ENCODE results near the gene APOBR.
"Not testable (repeated sequence)": the region's sequence is repeated elsewhere in the genome, so short reads cannot be mapped to it uniquely, and the experiment has no call there.

The APOBR gene, protein sequence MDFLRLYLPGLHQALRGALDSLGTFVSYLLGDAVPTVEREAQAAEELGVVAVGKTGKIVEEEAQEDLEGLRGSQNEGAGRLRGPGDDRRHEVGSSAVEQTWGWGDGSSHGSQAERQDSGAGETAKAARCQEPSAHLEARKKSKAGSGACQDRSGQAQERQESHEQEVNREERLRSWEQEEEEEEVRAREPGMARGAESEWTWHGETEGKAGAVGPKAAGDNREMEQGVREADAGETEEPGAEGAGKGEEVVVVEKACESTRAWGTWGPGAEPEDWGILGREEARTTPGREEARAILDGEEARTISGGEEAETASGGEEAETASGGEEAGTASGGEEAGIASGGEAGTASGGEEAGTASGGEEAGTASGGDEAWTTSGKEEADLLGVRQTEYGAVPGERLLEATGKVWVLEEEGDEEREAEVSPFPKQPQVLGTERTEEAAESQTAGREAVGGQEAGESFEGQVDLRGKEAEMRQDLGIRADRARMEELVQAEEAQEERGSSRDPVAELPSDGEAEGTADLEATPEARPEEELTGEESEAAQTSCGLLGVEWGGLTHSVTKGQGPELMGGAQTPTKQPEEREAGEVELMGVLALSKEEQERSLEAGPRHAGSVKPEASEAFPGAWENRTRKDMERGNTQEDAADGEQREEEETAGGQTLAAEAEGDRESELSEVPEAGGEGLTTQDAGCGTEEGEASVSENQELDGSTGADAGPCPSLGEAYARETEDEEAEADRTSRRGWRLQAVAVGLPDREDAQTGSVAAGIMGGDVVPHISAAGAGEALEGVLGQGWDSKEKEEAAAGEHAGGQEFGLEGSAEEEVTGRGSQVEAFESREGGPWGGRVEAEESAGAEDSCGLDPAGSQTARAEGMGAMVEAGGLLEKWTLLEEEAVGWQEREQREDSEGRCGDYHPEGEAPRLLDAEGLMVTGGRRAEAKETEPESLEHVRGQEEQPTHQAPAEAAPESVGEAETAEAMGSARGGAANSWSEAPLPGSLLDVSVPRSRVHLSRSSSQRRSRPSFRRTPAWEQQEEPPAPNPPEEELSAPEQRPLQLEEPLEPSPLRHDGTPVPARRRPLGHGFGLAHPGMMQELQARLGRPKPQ

DNA sequence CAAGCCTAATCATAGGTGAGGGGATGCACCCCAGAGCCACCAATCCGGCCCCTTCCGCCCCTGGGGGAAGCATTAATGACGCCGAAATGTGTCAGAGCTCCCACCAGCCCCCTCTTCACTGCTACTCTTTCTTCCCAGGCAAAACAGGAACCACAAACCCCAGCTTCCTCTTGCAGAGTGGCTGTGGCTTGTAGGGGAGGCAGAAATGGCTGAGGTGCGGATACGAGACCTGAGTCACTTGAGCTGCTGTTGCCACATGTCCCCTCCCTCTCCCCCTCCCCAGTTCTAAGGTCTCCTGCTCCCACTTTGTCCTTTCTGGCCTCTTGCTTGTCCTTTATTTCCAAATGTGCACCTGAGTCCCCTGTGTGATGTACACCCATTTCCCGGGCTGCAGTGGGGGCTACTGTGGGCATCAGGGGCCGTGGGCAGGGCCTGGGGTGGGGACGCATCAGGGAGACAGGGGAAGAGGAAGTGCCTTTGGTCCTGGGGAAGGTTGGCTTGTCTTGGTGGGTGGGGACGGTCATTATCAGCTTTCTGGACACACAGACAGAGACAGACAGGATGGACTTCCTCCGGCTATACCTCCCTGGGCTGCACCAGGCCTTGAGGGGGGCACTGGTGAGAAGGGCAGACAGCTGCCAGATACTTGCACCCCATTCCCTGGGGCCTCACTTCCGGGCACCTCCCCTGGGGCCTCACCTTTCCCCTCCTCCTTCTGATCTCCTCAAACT is at the start of gene APOBR:
Gene APOBR (plus strand): TSS at position 523 of the 731 bp plus-strand sequence. CDS start 39 bp downstream, at position 562.
- peak; percentile 81 for DNase-seq

DNA sequence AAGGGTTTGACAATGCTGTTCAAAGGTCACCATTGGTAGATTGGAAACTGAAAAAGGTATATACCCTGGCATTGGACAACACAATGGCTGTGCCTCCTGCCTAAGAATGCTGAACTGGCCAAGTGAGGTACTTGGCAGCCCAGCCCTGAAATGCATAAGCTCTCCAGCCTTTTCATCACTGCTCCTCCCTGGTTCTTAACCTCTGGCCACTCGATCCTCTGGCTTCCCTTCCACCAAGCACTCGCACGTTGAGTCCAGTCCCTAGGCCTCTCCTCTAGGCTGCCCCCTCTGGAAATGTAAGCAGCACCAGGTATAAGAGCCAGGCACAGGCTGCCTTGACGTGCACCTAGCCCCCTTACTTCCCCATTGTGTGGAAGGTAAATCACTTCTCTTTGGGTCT is 48.1 kb upstream of the APOBR start:
- DNase-seq, result not testable (repeated sequence)

DNA sequence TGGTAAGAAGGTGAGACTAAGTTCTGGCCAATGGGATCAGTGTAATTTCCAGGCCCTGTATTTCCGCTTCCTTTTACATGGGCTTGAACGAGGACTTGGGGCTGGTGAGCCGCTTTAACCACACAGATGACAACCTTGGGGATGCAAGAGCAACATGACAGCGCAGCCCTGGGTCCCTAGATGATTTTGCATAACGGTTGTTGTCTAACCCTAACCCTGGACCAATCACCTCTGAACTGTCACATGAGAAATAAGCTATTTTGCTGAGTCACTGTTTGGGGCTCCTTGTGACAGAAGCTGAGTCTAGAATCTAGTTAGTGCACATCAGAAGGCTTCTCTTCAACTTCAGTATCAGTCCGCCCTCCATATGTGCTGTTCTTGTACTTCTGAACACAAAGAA is 47.4 kb upstream of the APOBR start:
- not testable (repeated sequence) for DNase-seq

DNA sequence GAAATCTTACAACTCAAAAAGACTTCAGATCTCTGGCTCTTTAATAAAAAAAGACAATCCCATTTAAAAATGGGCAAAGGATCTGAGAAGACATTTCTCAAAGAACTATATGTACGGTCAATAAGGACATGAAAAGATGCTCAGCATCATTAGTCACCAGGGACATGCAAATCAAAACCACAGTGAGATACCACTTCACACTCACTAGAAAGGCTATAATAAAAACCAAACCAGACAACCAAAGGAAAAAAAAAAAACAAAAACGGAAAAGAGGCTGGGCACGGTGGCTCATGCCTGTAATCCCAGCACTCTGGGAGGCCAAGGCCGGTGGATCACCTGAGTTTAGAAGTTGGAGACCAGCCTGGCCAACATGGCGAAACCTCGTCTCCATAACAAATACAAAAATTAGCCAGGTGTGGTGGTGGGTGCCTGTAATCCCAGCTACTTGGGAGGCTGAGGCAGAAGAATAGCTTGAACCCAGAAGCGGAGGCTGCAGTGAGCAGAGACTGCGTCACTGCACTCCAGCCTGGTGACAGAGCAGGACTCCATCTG is 20.7 kb upstream of the APOBR start:
- no peak for DNase-seq

DNA sequence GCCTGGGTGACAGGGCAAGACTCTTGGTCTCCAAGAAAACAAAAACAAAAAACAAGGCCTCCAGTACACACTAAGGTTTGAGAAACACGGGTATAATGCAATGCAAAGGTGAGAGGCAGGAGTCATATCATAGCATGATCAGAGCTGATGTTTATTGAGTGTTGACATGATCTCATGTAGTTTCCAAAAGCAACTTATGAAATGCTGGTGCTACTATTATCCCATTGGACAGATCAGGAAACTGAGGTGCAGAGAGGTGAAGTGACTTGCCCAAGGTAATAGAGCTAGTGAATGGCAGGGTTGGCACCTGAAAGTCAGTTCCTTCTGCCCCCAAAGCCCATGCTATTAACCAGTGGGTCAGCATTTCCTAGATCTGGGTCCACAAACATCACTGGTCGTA is 19.2 kb upstream of the APOBR start:
- no peak for DNase-seq

DNA sequence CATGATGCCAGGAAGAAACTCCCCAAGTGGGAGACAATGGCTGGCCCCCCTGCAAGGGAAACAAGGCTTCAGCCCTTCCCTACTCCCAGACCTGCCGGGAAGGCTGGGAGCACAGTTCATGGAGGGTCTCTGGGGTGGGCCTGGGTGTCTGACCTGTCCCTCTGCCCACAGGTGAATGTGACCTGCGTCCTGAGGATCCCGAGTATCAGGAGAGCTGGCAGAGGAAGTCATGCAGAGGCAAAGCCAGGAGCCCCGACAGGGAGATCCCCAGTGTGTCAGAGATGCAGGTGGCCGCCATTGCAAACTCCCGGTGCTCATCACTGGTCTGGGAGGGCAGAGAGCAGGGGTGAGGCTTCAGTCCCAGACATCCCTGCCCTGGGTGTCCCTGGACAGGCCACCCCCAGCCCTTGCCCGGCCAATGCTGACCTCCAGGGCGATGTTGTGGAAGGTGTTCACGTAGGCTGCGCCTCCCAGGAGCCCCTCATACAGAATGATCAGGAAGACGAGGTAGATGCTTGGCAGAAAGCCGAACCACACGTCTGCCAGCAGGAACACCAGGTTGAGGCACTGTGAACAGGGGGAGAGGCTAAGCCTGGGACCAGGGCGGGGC is 17.0 kb upstream of the APOBR start:
- DNase-seq, result no peak

DNA sequence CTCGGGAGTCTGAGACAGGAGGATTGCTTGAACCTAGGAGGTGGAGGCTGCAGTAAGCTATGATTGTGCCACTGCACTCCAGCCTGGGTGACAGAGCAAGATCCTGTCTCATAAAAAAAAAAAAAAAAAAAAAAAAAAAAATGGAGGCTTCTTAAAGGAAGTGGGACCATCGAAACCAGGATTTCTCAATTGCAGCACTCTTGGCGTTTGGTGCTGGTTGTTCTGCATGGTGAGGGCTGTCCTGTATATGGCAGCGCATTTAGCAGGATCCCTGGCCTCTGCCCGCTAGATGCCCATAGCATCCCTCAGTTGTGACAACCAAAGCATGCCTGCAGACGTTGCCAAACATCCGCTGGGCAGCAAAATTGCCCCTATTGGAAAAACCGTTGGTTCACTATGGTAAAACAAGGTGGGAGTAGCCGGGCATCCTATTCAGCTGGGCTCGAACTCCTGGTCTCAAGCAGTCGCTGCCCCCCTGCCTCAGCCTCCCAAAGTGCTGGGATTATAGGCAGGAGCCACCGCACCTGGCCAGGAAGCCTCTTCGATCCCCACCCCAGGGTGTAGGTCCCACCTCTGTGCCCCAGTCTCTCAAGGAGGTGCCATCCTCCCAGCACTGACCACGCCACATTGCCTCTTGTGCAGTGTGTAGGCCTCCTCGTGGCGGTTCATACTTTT is 15.8 kb upstream of the APOBR start:
- no peak for DNase-seq

DNA sequence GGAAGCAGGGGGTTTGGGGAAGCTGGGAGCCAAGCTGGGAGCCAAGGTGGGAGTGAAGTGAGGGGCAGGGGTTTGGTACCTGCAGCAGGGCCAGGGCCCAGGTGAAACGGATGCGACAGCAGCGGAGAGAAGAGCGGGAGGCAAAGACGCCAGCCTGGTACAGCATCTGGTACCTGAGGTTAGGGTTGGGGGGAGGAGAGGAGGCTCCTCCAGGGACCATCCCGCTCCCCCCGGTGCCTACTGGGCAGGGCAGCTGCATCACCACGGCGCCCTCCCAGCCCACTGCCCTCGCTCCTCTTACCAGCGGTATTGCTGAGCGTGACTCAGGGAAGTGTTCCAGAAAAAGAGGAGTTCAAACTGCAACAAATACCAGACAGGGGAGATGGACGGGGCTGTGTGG is 12.4 kb upstream of the APOBR start:
- no peak for DNase-seq

DNA sequence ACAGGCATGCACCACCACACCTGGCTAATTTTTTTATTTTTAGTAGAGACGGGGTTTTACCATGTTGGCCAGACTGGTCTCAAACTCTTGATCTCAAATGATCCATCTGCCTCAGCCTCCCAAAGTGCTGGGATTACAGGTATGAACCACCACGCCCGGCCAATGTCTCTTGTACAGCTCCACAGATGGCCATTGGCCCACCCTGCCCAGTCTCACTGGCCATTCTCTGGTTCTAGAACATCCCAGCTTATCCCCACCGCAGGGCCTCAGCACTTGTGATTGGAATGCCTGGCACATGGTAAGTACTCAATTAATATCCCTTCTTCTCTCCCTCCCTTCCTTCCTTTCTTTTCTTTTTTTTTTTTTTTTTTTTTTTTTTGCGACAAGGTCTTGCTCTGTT is 11.1 kb upstream of the APOBR start:
- not testable (repeated sequence) for DNase-seq

DNA sequence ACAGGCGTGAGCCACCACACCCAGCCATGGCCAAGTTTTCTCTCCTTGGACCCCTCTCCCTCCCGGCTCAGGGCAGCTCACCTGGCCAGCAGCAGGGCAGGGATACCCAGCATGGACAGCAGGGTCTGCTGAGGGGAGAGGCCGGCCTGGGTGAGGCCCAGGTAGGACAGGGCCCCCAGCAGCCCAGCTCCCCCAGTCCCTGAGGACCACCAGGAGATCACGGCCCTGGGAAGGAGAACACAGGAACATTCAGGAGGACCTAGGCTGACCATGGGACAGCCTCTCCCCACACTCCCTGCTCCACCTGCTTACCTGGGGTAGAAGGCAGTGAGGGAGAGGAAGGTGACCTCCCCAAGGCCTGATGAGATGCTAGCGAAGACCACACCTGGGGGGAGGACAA is 8.2 kb upstream of the APOBR start:
- DNase-seq, result no peak

DNA sequence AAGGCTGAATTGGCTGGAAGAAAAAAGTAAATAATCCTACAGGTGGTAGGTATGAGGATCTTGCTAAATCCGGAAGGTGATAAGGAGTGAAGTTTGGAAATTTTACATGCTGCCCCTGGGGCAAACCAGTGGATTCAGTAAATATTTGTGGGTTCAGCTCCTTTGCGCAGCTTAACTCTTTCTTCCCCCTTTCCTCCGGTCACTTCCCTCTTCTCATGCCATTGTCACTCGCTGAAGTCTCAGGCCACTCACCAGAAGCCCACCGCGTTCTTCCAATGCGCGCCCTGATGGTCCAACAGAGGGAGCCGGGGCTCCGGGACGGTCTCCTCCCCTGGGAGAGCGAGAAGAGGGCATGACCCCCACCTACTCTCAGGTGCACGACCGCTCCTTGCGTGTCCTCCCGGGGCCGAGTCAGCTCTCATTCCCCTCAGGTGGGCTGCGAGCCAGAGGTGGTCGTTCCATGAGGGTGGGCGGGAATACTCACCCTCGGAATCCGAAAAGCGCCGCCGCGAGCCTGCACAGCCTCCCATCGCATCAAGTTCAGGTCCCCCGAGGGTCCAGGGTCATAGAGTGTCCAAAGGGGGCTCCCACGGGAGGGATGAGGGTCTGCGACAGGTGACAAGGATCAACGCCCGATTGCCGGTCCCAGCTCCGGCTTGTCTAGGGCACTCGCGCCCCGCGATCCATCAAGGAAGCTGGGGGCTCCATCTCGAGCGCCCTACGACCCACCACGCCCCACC is 3.0 kb upstream of the APOBR start:
- no peak for DNase-seq

DNA sequence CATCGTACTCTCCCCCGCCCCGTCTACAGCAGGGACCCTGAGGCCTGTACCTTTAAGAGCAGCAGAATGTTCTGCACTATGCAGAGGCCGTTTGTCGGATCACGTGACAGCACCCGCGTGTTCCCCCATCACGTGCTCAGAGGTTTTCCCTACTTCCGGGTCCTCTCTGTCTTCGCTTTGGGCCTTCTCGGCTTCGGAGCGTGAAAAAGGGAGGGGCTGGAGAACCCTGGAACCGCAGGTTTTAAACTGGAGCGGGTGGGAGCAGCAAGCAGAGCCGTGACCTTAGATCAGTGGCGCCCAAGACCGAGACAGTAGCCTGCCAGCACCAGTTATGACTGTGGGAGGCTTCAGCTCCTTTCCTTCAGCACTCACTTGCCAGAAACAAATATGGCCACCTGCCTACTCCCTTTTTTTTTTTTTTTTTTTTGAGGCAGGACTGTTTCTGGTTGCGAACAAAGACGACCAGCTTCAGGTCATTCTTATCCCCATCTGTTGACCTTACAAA is 2.4 kb upstream of the APOBR start, which contains the start of gene CLN3:
Gene CLN3 (minus strand): TSS at position 105 of the 505 bp plus-strand sequence. CDS start 315 bp downstream, outside the sequence.
- DNase-seq, result peak; percentile 86

DNA sequence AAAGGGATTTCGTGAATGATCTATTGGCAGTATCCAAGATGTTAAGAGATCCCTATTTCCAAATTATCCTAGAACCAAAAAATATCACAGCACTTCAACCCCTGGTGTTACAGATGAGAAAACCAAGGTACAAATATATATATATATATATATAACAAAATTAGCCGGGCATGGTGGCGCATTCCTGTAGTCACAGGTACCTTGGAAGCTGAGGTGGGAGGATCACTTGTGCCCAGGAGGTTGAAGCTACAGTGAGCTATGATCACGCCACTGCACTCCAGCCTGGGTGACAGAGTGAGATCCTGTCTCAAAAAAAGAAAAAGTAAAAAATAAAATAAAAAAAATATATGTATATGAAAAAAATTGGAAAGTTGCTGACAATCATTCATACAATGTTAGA is 1.9 kb upstream of the APOBR start:
- no peak for DNase-seq

DNA sequence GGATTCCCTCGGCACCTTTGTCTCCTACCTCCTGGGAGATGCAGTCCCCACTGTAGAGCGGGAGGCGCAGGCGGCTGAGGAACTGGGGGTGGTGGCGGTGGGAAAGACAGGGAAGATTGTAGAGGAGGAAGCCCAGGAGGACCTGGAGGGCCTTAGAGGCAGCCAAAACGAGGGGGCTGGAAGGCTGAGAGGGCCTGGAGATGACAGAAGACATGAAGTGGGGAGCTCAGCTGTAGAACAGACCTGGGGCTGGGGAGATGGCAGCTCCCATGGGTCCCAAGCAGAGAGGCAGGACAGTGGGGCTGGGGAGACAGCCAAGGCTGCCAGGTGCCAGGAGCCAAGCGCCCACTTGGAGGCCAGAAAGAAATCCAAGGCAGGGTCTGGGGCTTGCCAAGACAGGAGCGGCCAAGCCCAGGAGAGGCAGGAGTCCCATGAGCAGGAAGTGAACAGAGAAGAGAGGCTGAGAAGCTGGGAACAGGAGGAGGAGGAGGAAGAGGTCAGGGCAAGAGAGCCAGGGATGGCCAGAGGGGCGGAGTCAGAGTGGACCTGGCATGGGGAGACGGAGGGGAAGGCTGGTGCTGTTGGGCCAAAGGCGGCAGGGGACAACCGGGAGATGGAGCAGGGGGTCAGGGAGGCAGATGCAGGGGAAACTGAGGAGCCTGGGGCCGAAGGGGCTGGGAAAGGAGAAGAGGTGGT is 803 bp downstream of the APOBR start:
- no peak for DNase-seq

DNA sequence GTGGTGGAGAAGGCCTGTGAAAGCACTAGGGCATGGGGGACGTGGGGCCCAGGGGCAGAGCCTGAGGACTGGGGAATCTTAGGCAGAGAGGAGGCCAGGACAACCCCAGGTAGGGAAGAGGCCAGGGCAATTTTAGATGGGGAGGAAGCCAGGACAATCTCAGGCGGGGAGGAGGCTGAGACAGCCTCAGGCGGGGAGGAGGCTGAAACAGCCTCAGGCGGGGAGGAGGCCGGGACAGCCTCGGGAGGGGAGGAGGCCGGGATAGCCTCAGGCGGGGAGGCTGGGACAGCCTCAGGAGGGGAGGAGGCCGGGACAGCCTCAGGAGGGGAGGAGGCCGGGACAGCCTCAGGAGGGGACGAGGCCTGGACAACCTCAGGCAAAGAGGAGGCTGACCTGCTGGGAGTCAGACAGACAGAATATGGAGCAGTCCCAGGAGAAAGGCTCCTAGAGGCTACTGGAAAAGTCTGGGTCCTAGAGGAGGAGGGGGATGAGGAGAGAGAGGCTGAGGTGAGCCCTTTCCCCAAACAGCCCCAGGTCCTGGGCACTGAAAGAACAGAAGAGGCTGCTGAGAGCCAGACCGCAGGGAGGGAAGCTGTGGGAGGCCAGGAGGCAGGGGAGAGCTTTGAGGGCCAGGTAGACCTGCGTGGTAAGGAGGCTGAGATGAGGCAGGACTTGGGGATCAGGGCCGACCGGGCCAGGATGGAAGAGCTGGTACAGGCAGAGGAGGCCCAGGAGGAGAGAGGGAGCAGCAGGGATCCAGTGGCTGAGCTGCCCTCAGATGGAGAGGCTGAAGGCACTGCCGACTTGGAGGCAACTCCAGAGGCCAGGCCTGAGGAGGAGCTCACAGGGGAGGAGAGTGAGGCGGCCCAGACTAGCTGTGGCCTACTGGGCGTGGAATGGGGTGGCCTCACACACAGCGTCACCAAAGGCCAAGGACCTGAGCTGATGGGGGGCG is 1.6 kb downstream of the APOBR start:
- no peak for DNase-seq

DNA sequence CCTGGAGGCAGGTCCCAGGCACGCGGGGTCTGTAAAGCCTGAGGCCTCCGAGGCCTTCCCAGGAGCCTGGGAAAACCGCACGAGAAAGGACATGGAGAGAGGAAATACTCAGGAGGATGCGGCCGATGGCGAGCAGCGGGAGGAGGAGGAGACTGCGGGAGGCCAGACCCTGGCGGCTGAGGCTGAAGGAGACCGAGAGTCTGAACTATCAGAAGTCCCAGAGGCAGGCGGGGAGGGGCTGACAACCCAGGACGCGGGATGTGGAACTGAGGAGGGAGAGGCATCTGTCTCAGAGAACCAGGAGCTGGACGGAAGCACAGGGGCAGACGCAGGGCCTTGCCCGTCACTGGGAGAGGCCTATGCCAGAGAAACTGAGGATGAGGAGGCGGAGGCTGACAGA is 2.4 kb downstream of the APOBR start:
- no peak for DNase-seq

DNA sequence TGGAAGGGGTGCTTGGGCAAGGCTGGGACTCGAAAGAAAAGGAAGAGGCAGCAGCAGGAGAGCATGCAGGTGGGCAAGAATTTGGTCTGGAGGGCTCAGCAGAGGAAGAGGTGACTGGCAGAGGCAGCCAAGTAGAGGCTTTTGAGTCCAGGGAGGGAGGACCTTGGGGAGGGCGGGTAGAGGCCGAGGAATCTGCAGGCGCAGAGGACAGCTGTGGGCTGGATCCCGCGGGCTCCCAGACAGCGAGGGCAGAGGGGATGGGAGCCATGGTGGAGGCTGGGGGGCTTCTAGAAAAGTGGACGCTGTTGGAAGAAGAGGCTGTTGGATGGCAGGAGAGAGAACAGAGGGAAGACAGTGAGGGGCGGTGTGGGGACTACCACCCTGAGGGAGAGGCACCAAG is 2.9 kb downstream of the APOBR start:
- no peak for DNase-seq

DNA sequence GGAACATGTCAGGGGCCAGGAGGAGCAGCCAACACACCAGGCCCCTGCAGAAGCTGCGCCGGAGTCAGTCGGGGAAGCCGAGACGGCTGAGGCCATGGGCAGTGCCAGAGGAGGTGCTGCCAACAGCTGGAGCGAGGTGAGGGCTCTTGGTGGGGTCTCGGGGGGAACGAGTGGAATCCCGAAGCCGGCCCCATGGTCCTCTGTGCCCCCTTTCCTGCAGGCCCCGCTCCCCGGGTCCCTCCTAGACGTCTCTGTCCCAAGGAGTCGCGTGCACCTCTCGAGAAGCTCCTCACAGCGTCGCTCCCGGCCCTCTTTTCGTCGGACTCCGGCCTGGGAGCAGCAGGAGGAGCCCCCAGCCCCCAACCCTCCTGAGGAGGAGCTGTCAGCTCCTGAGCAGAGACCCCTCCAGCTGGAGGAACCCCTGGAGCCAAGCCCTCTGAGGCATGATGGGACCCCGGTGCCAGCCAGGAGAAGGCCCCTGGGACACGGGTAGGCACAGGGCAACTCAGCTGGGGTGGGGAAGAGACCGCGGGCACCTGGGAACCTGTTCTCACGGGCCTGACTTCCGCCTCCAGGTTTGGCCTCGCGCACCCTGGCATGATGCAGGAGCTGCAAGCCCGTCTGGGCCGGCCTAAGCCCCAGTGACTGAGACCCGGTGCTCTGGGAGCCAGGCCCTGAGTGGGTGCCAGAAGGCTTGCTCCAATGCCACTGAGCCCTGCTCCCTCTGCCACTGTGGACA is 3.6 kb downstream of the APOBR start:
- no peak for DNase-seq

Data from activated naive CD4-positive, alpha-beta T cell treated with anti-CD3 and anti-CD28 coated beads, Interleukin-2, amount 50 U/mL, for 16 hours (primary cell).